Raji (cell line): ENCODE measurements around the gene SH3RF3.

Experiments
- POLR2A ChIP-seq: IDR thresholded peaks from 2 replicates; pipeline ENCODE4 v1.6.1; 2011; ENCODE audit warnings: low read depth, low read length, control low read depth; ENCODE audit not compliant: insufficient read depth

The SH3RF3 gene

DNA sequence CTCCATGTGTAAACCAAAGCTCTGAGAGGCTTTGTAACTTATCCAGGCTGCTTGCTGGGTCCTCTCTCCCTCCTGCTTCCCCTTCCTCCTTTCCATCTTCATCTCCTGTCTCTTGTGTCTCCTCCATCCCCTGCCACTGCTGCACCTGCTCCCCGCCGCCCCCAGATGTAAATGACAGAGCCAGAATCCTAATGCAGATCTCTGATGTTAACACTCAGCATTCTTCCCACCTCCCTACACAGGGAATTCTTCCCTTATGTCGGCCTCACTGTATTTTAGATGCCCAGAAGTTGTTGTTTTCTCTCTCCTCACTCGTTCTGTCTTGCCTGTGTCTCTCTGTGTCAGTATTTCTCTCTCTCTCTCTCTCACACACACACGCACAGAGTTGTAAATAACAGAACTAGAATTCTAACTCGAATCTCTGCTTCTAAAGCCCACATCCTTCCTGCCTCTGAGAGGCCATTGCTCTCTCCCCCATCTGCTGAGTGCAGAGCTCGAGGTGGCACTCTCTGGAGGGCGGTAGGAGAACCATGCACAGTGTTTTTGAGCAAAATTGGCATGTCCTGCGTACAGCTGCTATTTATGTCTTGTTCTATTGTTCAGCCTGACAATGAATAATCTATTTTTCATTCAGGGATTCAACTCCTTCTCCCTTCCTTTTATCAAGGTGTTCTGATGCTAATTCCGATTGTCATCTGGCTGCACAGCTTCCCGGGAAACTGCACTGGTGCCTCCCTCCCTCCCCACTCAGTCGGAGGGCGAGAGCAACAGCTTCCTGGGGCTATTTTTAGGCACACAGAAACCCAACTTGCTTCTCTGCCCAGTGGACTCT, 219.9 kb downstream of the SH3RF3 start:
- TF ChIP-seq POLR2A: no peak

DNA sequence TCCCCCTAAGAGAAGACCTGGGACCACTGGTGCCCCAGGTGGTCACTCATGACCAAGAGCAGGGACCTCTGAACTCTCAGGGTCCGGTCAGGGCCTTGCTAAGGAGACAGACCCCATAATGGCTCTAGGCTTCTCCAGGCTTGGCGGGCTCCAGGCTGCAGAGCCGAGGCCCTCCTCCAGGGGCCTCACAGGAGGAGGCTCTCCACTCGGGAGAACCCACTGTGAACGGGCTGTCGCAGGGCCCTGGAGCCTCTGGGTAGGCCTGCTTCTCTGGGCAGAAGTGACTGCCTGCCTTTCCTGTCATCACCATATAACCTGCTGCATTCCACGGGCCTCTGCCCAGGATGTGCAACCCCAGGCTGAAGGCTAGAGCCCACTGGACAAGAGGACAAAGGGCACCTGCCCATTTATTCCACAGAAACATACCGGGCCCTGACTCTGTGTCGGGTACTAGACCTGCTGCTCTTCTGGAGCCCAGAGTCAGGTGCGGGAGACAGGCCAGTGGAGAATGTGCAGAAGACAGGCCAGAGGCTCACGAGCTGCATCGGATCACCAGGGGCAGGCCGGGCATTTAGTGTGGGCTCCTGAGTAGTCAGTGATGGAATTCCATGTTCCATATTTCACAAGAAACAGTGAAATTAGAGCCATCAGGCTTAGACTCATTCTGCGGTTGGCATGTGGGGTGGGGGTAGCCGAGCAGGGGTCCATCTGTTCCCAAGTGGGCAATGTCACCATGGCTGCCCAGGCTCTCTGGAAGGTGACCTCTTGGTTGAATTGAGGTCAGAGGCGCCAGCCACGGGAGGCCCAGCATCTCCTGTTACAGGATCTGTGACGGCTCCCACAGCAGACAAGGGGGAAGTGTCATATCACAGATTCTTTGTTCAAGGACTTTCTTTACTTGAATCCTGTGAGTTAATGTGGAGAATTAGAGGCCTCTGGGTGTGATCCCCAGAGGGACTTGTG, 220.8 kb downstream of the SH3RF3 start:
- no peak for TF ChIP-seq POLR2A

DNA sequence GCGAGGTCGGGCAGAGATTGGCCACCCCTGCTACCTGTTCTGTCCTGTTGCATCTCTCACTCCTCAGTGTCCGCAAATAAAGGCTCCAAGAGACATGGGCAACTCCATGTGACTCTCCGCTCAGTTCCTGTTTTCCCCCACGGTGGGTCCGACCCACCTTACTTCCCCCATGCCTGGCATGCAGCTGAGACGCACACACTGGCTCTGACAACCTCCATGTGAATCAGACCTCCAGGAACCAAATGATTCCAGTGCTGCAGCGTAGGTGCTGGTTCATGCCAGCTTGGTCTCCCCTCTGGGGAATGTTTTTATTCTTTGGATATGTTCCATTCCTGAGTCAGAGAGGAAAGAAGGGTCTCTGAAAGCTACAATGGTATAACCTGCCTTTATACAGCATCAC, 221.5 kb downstream of the SH3RF3 start:
- no peak for TF ChIP-seq POLR2A

DNA sequence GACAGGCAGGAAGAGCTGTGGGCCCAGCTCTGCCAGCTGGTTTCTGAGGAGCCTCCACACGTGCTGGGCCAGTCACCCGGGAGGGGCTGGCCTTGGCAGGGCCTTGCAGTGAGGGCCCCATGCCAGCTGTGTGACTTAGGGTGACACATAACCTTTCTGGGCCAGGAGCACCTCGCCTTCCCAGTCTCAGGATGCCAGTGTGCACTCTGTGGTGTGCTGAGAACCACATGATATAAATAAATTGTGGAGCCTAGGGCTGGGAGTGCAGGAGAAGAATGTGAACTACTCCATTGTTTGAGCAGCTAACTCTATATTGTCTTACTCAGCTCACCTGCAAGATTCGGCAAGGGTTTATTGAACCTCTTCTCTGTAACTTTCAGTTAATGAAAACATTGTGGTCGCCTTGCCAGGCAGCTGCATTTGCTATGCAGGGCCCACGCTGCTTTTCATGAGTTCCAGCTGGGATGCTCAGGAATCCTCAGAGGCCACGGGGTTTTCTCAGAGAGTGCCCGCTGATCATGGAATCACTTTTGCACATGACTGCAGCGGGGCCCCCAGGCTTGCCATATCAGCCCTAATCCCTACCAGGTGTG, 222.3 kb downstream of the SH3RF3 start:
- TF ChIP-seq POLR2A: no peak

DNA sequence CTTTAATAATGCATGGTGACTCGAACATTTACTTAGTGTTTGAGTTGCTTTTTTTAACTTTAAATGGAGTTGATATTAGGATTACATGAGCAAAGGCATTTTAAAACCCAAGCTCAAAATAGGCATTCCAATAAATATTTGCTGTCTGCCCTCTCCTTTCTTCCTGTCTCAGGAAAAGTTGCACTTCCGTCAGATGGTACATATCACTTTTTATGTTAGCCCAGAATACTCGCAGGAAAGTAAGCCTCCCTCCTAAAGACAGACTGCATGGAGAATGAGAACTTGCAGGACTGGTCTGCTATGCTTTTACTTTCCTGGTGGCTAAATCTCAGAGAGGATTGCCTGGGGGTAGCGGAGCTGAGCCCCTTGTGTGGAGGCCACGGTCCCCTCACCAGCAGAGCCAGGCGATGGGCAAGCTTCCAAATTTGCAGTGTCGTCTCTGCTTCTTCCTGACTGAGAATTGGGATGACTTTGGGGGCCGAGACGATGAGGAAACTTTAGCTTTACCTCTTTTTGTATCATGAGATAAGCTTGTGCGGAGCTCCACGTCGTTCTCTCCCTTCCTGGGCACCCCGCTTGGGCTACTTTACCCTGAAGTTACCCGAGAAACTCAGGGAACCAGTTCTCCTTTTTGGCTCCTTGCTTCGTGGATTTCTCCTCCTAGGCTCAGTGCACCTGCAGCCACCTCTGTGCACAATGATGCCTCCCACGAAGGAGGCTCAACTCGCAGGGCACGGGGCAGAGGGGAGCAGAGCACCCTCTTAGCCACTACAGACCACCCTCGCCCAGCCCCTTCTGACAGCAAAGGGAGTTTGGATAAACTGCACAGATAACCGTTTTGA, 223.3 kb downstream of the SH3RF3 start:
- no peak for TF ChIP-seq POLR2A

DNA sequence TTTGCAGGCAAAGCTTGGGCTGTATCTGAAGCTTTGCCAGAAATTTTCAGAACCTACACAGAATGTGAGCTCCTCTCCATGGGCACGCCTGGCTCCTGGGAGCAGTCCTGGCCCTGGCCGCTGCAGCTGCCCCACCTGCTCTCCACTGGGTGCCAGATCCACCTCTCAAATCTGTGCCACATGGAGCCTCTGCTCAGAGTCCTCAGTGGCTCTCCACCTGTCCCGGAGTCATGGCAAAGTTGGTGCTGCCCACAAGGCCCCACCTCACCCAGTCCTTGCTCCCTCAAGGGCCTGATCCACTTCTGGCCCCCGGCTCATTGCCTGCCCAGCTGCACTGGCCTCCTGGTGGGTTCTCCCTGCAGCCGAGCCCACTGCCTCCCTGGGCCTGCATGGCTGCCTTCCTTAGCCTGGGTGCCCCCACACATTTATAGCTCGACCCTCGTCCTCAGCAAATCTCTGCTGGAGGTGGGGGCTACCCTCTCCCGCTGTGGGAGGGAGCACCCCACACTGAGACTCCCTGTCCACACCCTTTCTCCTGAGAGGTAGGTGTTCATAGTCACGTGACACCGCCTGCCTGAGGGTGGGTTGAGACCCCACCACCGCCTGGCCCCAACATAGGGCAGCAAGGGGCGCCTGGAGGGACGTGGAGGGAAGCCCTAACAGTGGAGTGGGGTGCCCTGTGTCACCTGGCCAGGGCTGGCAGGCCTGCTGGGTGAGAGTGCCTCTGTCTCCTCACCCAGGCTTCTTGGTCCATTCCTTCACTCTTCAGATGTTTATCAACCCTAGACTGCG, 224.1 kb downstream of the SH3RF3 start:
- no peak for TF ChIP-seq POLR2A

DNA sequence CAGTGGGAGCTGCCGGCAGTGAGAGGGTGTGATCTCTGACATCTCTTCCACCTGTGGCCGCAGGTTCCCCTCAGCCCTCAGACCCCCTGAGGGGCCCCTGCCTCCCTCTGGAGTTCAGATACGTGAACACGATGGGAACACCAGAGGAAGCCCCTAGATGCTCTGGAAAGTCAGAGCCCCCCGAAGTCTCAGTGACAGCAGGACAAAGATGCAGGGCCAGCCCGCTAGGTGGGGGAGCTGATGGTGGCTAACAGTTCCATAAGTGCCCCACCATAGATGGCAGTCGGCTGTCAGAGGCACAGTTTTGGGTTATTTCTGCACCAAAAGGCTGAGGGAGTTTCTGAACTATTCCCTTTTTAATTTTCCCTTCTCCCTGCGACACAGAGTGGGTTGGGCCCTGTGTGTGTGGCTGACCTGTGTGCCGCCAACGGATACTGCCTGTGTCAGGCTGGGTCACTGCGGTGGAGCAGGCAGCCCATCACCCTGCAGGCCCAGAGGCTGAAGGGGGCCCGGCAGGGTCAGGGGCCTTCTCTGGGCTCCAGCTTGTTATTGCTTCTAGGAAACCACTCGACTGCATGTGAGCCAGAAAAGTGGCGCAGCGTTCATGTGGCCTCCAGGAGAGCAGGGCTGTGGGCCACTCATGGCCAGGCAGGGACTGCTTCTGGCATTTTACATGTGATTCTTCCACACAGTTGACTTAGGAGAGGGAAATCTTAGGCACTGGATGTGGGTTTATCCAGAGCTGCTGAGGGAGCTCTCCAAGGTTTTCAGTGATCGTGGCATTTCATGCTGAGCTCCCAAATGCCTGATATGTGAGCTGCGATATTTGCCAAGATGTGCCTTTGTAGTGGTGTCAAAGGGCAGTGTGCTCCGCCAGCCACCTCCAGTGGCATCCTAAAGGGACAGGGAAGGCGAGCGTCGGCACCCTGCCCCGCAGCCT, 225.1 kb downstream of the SH3RF3 start:
- TF ChIP-seq POLR2A: no peak

DNA sequence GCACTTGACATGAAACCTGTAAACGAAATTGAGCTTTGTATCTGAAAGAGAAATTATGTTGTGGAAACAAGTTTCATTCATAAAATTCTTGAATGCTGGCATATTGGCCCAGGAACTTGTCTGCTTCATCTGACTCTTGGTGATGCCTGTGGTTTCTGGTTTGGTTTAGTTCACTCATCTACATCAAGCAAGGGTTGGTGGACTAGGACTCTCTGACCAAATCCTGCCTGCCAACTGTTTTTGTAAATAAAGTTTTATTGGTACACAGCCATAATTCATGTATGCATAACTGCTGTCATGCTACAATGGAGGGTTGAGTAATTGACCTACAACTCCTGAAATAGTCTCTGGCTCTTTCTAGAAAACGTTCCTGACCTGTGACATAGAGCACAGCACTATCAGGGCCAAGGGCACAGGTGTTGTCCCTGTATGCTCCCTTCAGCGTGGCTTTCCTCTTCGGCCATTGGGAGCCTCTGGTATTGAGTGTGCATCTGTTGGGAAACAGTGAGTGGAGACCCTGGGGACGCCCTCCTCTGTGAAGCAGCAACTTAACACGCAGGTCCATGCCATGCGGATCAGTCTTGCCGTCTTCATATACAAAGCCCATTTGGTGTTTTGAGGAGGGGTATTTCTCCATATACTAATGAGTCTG, 226.3 kb downstream of the SH3RF3 start:
- no peak for TF ChIP-seq POLR2A

DNA sequence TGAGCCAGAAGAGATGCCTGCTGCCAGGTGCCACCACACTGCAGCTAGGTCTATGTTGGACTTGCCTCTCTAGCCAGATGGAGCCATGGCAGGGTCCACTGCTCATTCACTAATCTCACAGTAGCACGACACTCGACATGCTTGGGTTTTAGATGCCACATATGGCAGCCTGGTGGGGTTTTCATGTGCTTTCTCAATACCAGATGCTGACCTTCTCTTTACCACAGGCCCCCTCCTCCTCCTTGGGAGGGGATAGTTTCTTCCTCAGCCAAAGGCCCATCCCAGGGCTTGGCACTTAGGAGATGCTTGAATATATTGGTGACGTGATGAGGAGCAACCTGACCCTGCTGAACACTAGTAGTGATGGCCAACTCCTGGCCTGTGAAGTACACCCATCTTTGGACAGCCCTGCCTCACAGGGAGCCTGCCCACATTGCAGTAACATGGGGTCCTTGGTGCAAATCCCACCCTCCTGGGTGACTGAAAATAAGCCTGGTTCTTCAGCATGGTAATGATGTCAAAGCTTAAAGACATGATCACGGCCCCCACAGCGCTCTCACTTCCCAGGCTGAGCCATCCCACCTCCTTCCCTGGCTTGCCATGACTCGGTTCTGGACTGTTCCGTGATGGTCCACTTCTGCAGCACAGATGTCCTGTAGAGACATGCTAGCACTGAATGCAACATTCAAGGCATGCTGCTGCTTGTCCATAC, 227.5 kb downstream of the SH3RF3 start:
- TF ChIP-seq POLR2A: no peak

DNA sequence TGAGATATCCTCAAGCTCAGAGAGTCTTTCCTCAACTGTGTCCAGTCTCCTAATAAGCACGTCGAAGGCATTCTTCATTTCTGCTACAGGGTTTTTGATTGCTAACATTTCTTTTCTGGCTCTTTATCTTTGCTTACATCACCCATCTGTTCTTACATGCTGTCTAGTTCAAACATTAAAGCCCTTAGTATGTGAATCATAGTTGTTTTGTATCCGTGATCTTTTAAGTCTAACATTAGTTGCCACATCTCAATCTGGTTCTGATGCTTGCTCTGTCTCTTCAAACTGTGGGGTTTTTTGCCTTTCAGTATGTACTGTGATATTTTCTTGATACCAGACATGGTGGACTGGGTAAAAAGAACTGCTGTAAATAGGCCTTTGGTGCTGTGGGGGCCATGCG, 235.2 kb downstream of the SH3RF3 start:
- no peak for TF ChIP-seq POLR2A

DNA sequence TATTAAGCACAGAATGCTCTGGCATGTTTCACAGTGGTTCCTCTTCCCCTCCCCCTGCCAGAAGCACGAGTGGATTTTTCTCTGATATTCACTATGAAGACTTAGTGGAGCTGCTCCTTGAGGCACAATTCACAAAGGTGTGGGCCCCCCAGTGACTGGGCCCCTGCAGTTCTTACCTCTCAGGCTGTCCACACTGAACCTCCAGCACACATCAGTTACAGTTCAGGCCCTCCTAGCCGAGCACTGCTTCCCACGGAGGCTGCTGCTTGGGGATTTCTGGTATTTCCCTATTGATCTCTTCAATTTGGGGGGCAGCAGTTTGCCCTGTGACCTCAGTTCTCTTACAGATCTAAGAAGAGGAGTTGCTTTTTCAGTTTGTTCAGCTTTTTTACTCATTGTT, 236.1 kb downstream of the SH3RF3 start:
- TF ChIP-seq POLR2A: no peak

DNA sequence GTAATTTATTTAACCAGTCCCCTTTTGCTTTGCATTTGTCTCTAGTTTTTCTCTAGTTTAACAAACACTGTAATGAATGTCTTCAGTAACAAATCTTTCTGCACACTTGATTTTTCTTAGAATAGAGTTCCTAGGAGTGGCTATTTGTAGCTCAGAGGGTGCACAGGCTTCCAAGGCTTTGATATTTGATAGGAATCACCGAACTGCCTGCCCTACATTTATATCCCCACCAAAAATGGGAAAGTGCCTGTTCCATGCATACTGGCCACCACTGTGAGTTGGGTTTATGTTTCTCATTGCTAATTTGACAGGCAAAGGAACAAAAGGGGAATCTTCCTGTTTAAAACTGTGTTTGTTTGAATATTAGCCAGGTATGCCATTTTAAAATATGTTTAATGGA, 238.7 kb downstream of the SH3RF3 start:
- TF ChIP-seq POLR2A: no peak
